ENCODE measurements around the gene LEF1. TPM values are rescaled to one million over a fixed set of nuclear protein-coding genes. Genes with fewer than 3 reads are reported as not detected.

LEF1 gene
- total and polyA plus RNA-seq, 2 experiments from 2014 or later = 0.50 to 0.73 TPM

GRCh38 chr4:108175966-108176365 is 7.2 kb upstream of the LEF1 start (continued):
- TF ChIP-seq REST (IDR thresholded peaks at IDR 0.05; ENCODE audit: unreplicated experiment) (no peak), EZH2phosphoT487 (IDR thresholded peaks at IDR 0.05; ENCODE audit: unreplicated experiment) (no peak), CREB1 (CRISPR knock-in tag; IDR thresholded peaks at IDR 0.05; ENCODE audit: low read depth) (no peak), ZNF331 (CRISPR knock-in tag; IDR thresholded peaks at IDR 0.05; ENCODE audit: low read depth) (no peak), STAT1 (IDR thresholded peaks at IDR 0.05; ENCODE audit: unreplicated experiment) (no peak), CTCF (conservative IDR thresholded peaks at IDR 0.05; ENCODE audit: low read depth in 2 of 2) (no peak), EZH2 (IDR thresholded peaks at IDR 0.05; ENCODE audit: low read depth, unreplicated experiment) (no peak), ZNF114 (CRISPR knock-in tag; IDR thresholded peaks at IDR 0.05) (no peak)
- TF ChIP-seq, protein P1, sequence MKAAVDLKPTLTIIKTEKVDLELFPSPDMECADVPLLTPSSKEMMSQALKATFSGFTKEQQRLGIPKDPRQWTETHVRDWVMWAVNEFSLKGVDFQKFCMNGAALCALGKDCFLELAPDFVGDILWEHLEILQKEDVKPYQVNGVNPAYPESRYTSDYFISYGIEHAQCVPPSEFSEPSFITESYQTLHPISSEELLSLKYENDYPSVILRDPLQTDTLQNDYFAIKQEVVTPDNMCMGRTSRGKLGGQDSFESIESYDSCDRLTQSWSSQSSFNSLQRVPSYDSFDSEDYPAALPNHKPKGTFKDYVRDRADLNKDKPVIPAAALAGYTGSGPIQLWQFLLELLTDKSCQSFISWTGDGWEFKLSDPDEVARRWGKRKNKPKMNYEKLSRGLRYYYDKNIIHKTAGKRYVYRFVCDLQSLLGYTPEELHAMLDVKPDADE (IDR thresholded peaks at IDR 0.05) = no peak

- Histone ChIP-seq H3K27me3 (ENCODE audit: insufficient read depth) (peaks cover 88% of the 10 kb centered on the region), H3K4me3 (no peak overlapping the region), H3K9me2 (ENCODE audit: insufficient read depth) (no peaks in the 10 kb centered on the region), H3K27ac (ENCODE audit: low read depth) (no peak overlapping the region), H3K36me3 (ENCODE audit: insufficient read depth) (no peaks in the 10 kb centered on the region), H3K79me2 (replicated peaks; ENCODE audit: insufficient read depth) (no peaks in the 10 kb centered on the region), H4K20me1 (replicated peaks; ENCODE audit: insufficient read depth) (peaks cover 15% of the 10 kb centered on the region), H3F3A (replicated peaks; ENCODE audit: low read depth) (peaks cover 24% of the 10 kb centered on the region), H2AFZ (no peak overlapping the region), H3K4me1 (ENCODE audit: insufficient read depth) (peaks cover 28% of the 10 kb centered on the region), H3K4me2 (no peak overlapping the region)
- Mint-ChIP-seq H3K9me3 (peaks cover 3% of the 10 kb centered on the region; the same call in 1 of the 3 replicates), H3K4me1 (peaks cover 24% of the 10 kb centered on the region), H3K27me3 (ENCODE audit: insufficient read depth, low read depth, poor library complexity) (peaks cover 56% of the 10 kb centered on the region), H3K27ac (no peak overlapping the region), H3K36me3 (ENCODE audit: low read depth) (no peaks in the 10 kb centered on the region), H3K4me3 (no peak overlapping the region)
- ATAC-seq (no peak), DNase-seq (ENCODE audit: low spot score) (no peak)
- TF ChIP-seq CTCF (conservative IDR thresholded peaks at IDR 0.05; ENCODE audit: low read depth in 2 of 2) (no peak), EZH2 (IDR thresholded peaks at IDR 0.05; ENCODE audit: low read depth, unreplicated experiment) (no peak), ZNF114 (CRISPR knock-in tag; IDR thresholded peaks at IDR 0.05) (no peak)
- TF ChIP-seq, protein P2, sequence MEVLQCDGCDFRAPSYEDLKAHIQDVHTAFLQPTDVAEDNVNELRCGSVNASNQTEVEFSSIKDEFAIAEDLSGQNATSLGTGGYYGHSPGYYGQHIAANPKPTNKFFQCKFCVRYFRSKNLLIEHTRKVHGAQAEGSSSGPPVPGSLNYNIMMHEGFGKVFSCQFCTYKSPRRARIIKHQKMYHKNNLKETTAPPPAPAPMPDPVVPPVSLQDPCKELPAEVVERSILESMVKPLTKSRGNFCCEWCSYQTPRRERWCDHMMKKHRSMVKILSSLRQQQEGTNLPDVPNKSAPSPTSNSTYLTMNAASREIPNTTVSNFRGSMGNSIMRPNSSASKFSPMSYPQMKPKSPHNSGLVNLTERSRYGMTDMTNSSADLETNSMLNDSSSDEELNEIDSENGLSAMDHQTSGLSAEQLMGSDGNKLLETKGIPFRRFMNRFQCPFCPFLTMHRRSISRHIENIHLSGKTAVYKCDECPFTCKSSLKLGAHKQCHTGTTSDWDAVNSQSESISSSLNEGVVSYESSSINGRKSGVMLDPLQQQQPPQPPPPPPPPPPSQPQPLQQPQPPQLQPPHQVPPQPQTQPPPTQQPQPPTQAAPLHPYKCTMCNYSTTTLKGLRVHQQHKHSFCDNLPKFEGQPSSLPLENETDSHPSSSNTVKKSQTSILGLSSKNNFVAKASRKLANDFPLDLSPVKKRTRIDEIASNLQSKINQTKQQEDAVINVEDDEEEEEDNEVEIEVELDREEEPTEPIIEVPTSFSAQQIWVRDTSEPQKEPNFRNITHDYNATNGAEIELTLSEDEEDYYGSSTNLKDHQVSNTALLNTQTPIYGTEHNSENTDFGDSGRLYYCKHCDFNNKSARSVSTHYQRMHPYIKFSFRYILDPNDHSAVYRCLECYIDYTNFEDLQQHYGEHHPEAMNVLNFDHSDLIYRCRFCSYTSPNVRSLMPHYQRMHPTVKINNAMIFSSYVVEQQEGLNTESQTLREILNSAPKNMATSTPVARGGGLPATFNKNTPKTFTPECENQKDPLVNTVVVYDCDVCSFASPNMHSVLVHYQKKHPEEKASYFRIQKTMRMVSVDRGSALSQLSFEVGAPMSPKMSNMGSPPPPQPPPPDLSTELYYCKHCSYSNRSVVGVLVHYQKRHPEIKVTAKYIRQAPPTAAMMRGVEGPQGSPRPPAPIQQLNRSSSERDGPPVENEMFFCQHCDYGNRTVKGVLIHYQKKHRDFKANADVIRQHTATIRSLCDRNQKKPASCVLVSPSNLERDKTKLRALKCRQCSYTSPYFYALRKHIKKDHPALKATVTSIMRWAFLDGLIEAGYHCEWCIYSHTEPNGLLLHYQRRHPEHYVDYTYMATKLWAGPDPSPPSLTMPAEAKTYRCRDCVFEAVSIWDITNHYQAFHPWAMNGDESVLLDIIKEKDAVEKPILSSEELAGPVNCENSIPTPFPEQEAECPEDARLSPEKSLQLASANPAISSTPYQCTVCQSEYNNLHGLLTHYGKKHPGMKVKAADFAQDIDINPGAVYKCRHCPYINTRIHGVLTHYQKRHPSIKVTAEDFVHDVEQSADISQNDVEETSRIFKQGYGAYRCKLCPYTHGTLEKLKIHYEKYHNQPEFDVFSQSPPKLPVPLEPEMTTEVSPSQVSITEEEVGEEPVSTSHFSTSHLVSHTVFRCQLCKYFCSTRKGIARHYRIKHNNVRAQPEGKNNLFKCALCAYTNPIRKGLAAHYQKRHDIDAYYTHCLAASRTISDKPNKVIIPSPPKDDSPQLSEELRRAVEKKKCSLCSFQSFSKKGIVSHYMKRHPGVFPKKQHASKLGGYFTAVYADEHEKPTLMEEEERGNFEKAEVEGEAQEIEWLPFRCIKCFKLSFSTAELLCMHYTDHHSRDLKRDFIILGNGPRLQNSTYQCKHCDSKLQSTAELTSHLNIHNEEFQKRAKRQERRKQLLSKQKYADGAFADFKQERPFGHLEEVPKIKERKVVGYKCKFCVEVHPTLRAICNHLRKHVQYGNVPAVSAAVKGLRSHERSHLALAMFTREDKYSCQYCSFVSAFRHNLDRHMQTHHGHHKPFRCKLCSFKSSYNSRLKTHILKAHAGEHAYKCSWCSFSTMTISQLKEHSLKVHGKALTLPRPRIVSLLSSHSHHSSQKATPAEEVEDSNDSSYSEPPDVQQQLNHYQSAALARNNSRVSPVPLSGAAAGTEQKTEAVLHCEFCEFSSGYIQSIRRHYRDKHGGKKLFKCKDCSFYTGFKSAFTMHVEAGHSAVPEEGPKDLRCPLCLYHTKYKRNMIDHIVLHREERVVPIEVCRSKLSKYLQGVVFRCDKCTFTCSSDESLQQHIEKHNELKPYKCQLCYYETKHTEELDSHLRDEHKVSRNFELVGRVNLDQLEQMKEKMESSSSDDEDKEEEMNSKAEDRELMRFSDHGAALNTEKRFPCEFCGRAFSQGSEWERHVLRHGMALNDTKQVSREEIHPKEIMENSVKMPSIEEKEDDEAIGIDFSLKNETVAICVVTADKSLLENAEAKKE (CRISPR knock-in tag; IDR thresholded peaks at IDR 0.05) = no peak
Measured at GRCh38 chr4:108174856-108175255, 6.1 kb upstream of the LEF1 start.

All from GM23338 (cell line).